KMS-11 (cell line): ENCODE results near the gene COQ10B.

Experiments
- H2AFZ ChIP-seq: fragments of 200-600 bp; sonication (generic); 2 replicates; pipeline ENCODE4 v1.6.1; 2016; ENCODE audit warnings: antibody characterized with exemption, mixed run types, low read depth
- H3K27ac ChIP-seq: fragments of 200-600 bp; sonication (generic); 2 replicates; pipeline ENCODE4 v1.6.1; 2016; ENCODE audit warnings: mild to moderate bottlenecking, mixed run types
- H3K27me3 ChIP-seq: fragments of 200-600 bp; sonication (generic); 2 replicates; pipeline ENCODE4 v1.6.1; 2017; ENCODE audit warnings: mild to moderate bottlenecking, low read depth, mixed run types, moderate library complexity; ENCODE audit not compliant: insufficient read depth
- H3K36me3 ChIP-seq: fragments of 200-600 bp; sonication (generic); 2 replicates; pipeline ENCODE4 v1.6.1; 2017; ENCODE audit warnings: mild to moderate bottlenecking, mixed run types; ENCODE audit not compliant: insufficient read depth
- H3K4me1 ChIP-seq: fragments of 200-600 bp; sonication (generic); 2 replicates; pipeline ENCODE4 v1.6.1; 2016; ENCODE audit warnings: mild to moderate bottlenecking, low read depth, mixed run types; ENCODE audit not compliant: poor library complexity, severe bottlenecking
- H3K4me2 ChIP-seq: fragments of 200-600 bp; sonication (generic); 2 replicates; pipeline ENCODE4 v1.7.0; 2016; ENCODE audit warnings: mild to moderate bottlenecking, mixed run types
- H3K4me3 ChIP-seq: fragments of 200-600 bp; sonication (generic); IDR thresholded peaks from 2 replicates; pipeline ENCODE4 v1.6.1; 2017; ENCODE audit warnings: low read depth, low read length, mixed read lengths; ENCODE audit not compliant: insufficient read depth
- H3K79me2 ChIP-seq: fragments of 200-600 bp; sonication (generic); 2 replicates; pipeline ENCODE4 v1.6.1; 2016; ENCODE audit warnings: low read depth, mixed run types; ENCODE audit not compliant: insufficient read depth
- H3K9ac ChIP-seq: fragments of 200-600 bp; sonication (generic); 2 replicates; pipeline ENCODE4 v1.6.1; 2016; ENCODE audit warnings: mild to moderate bottlenecking, mixed run types
- H4K20me1 ChIP-seq: fragments of 200-600 bp; sonication (generic); 2 replicates; pipeline ENCODE4 v1.6.1; 2016; ENCODE audit warnings: mild to moderate bottlenecking, mixed run types; ENCODE audit not compliant: insufficient read depth
- TF ChIP-seq, protein P1 (sequence below): fragments of 200-600 bp; sonication (generic); conservative IDR thresholded peaks from 2 replicates; pipeline ENCODE4 v1.6.1; 2017; ENCODE audit warnings: low read depth, mild to moderate bottlenecking, antibody characterized with exemption, low read length, moderate library complexity, mixed read lengths

The COQ10B gene

DNA sequence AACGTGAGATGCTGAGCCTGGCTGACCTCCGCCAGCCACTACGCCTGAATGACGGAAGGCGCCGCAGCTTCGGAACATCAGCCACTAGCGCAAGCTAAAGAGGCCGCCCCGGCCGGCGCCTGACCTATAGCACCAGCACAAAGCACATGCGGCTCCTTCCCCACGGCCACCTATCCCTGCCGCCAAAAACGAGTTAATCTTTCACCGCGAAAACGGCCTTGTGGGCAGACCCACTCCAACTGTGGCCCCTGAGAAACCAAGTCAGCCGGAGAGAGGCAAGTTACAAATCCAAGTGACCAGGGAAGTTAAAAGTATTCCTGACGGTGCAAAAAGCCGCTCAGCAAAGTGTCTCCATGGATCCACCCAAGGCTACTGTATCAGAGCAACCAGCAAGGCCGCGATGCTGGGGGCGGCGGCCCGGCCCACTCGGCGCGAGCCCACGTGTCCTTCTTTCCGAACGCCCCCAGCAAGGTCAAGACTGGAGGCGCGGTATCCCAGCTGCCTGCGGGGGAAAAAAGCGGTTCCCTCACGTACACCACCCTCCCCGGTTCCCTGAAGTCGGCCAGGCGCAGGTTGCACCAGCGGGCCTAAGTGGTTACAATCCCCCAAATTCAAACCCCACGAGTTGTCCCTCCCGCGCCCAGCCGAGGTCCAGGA is 45.7 kb downstream of the COQ10B start:
- Histone ChIP-seq H2AFZ (peak overlapping the region; percentile 29; the same call in 1 of the 2 replicates), H3K27ac (peak overlapping the region; percentile 74), H3K79me2 (peaks cover 94% of the 10 kb centered on the region), H3K9ac (peak overlapping the region; percentile 92), H3K4me1 (peaks cover 64% of the 10 kb centered on the region), H3K36me3 (peaks cover 49% of the 10 kb centered on the region), H3K27me3 (no peaks in the 10 kb centered on the region), H4K20me1 (peaks cover 51% of the 10 kb centered on the region), H3K4me3 (no peak overlapping the region), H3K4me2 (peak overlapping the region; percentile 83)
- TF ChIP-seq, protein P1, sequence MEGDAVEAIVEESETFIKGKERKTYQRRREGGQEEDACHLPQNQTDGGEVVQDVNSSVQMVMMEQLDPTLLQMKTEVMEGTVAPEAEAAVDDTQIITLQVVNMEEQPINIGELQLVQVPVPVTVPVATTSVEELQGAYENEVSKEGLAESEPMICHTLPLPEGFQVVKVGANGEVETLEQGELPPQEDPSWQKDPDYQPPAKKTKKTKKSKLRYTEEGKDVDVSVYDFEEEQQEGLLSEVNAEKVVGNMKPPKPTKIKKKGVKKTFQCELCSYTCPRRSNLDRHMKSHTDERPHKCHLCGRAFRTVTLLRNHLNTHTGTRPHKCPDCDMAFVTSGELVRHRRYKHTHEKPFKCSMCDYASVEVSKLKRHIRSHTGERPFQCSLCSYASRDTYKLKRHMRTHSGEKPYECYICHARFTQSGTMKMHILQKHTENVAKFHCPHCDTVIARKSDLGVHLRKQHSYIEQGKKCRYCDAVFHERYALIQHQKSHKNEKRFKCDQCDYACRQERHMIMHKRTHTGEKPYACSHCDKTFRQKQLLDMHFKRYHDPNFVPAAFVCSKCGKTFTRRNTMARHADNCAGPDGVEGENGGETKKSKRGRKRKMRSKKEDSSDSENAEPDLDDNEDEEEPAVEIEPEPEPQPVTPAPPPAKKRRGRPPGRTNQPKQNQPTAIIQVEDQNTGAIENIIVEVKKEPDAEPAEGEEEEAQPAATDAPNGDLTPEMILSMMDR = no peak

DNA sequence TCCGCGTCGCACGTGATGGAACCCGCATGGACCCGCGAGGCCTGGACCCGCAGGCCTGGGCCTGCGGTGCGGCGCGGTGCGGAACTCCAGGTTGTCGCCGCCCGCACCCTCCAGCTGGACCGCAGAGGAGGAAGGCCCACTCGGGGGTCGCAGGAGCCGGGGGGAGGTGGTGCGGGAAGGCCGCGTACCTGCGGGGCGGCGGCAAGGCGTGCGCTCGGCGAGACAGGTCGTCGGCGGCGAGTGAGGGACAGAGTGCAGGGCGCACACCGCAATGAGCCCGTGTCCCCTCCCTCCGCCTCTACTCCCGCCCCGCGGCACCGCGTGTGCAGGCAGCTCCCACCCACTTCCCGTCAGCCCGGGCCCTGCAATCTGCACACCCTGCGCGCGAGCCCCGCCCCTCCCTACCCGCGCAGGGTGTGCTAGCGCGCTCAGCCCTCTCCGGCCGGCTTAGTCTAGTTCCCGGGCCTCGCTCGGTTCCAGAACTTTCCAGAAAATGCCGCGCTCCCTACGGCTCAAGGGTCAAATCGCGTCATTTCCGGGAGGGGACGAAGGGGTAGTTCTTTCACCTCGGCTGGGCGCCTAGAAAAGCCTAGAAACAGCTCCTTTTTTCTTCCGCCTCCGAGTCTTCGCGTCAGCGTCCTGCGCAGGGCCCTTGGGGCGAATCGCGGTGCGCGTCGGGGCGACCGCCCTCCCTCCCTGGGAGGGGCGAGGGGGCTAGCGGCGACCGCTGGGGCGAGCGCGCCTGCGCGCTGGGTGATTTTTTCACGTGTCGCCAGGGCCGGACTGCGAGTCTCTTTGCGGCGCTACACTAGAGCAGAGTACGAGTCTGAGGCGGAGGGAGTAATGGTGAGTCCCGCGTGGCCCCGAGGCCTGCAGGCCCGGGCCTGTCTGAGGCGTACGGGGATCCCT is 46.5 kb downstream of the COQ10B start, which contains the start of the genes HSPD1 and HSPE1:
Gene HSPD1 (minus strand): TSS at position 247 of the 909 bp plus-strand sequence. CDS start 992 bp downstream, outside the sequence.
Gene HSPE1 (plus strand): TSS at position 786 of the 909 bp plus-strand sequence. CDS start 58 bp downstream, at position 844.
- TF ChIP-seq, protein P1 = no peak

DNA sequence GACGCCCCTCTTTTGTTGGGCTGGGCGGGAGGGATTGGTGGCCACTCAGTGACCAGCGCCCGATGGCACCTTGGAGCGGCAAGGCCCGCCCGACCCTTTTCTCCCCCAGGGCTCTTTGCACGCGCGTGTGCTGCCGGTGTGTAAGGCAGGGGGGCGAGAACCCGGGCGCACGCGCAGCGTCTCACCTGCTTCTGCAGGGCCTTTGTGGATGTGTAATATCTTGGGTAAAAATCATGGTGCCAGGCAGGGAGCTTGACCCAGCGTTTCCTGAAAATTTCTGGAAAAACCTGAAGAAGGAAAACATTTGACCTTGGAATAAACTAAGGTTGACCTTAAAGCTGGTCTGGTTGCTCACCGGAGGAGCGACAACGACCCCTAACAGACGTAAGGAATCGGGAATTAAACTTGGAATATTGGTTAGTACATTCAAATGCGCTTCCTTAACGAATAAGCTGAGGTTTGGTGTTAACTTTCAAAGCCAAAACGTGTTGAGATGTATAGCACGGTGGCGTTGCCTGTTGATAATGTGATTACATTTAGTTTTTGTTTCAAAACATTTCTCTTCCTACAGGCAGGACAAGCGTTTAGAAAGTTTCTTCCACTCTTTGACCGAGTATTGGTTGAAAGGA is 47.3 kb downstream of the COQ10B start:
- H3K27me3 ChIP-seq = no peaks in the 10 kb centered on the region
- peaks cover 36% of the 10 kb centered on the region; the same call in 1 of the 2 replicates for H3K36me3 ChIP-seq
- peaks cover 86% of the 10 kb centered on the region for H3K79me2 ChIP-seq
- H2AFZ ChIP-seq = 0 out of 2 replicates have a peak overlapping the region, but pooled peaks have one; percentile 11
- peak overlapping the region; percentile 89 for H3K27ac ChIP-seq
- TF ChIP-seq, protein P1 = no peak
- H4K20me1 ChIP-seq = peaks cover 35% of the 10 kb centered on the region
- H3K4me1 ChIP-seq = peaks cover 49% of the 10 kb centered on the region
- peak overlapping the region; percentile 99 for H3K4me2 ChIP-seq
- H3K4me3 ChIP-seq = no peak overlapping the region
- peak overlapping the region; percentile 92 for H3K9ac ChIP-seq

More for the DNA sequence above, 46.5 kb downstream of the COQ10B start, which contains the start of the genes HSPD1 and HSPE1:
- Histone ChIP-seq H3K79me2 (peaks cover 93% of the 10 kb centered on the region), H4K20me1 (peaks cover 43% of the 10 kb centered on the region), H3K27ac (peak within 1 kb of the TSS; percentile 89), H3K4me1 (peaks cover 56% of the 10 kb centered on the region), H2AFZ (peak within 1 kb of the TSS; percentile 29; the same call in 1 of the 2 replicates), H3K27me3 (no peaks in the 10 kb centered on the region), H3K4me2 (peak within 1 kb of the TSS; percentile 99), H3K9ac (peak within 1 kb of the TSS; percentile 92), H3K36me3 (peaks cover 42% of the 10 kb centered on the region; the same call in 1 of the 2 replicates), H3K4me3 (peak within 1 kb of the TSS; percentile 75)

DNA sequence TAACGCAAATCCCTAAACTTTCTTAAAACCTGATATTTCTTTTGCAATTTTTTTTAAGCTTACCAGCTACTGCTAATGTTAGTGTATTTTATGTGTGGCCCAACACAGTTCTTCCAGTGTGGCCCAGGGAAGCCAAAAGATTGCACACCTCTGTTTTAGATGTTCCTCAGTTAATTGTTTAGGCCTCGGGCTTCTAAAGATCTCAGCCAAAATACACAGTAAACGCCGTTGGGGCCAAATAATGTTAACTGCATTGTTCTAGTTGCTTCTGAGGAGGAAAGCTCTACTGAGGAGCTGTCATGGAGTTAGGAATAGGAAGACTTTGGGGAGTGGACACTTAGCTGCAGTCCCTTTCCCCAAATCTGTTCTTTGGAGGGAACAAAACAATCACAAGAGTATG is 48.8 kb downstream of the COQ10B start:
- TF ChIP-seq, protein P1 = no peak
- peaks cover 19% of the 10 kb centered on the region for H4K20me1 ChIP-seq
- no peak overlapping the region; the same call in 1 of the 2 replicates for H3K27ac ChIP-seq
- no peak overlapping the region for H3K4me3 ChIP-seq
- H2AFZ ChIP-seq = no peak overlapping the region
- peaks cover 24% of the 10 kb centered on the region; the same call in 1 of the 2 replicates for H3K36me3 ChIP-seq
- no peak overlapping the region for H3K9ac ChIP-seq
- H3K79me2 ChIP-seq = peaks cover 70% of the 10 kb centered on the region
- H3K27me3 ChIP-seq = no peaks in the 10 kb centered on the region
- H3K4me2 ChIP-seq = peak overlapping the region; percentile 99
- peaks cover 33% of the 10 kb centered on the region for H3K4me1 ChIP-seq
